Stimulated activated CD4-positive, alpha-beta T cell treated with anti-CD3 and anti-CD28 coated beads, Interleukin-4, amount 100 ng/mL, for 1 hour (primary cell): ENCODE data around the gene ACAP1.
"Not testable (repeated sequence)": the region's sequence is repeated elsewhere in the genome, so short reads cannot be mapped to it uniquely, and the experiment has no call there.

Source experiments
- DNase-seq: peaks from one replicate; pipeline ENCODE4 v3.0.0-alpha.2; 2020

Gene ACAP1

GRCh38 chr17:7356756-7357155, 20.4 kb downstream of the ACAP1 start:
- no peak for DNase-seq

GRCh38 chr17:7357381-7357780, 21.1 kb downstream of the ACAP1 start:
- DNase-seq, result no peak

- no peak for DNase-seq
These were observed 25.6 kb downstream of the ACAP1 start for GRCh38 chr17:7361906-7362305.

GRCh38 chr17:7363311-7363710, 27.0 kb downstream of the ACAP1 start:
- DNase-seq, result no peak

- DNase-seq, result not testable (repeated sequence)
These were observed 29.6 kb downstream of the ACAP1 start for GRCh38 chr17:7365963-7366362.

- no peak for DNase-seq
These were observed 30.8 kb downstream of the ACAP1 start for GRCh38 chr17:7367083-7367482.

GRCh38 chr17:7367918-7368598, 31.7 kb downstream of the ACAP1 start:
- no peak for DNase-seq

GRCh38 chr17:7368599-7368994, 32.3 kb downstream of the ACAP1 start:
- not testable (repeated sequence) for DNase-seq

GRCh38 chr17:7369825-7370224, 33.5 kb downstream of the ACAP1 start:
- DNase-seq, result no peak

- no peak for DNase-seq
These were observed 34.5 kb downstream of the ACAP1 start for GRCh38 chr17:7370853-7371252.

GRCh38 chr17:7374353-7374752, 38.0 kb downstream of the ACAP1 start:
- no peak for DNase-seq

GRCh38 chr17:7379134-7379533, 42.8 kb downstream of the ACAP1 start:
- no peak for DNase-seq

- DNase-seq, result no peak
These were observed 44.0 kb downstream of the ACAP1 start for GRCh38 chr17:7380321-7380720.

GRCh38 chr17:7380855-7381683, 44.7 kb downstream of the ACAP1 start, which contains the start of gene TNK1:
Gene TNK1 (plus strand): TSS chr17:7381089. CDS start chr17:7382927, 1,838 bp downstream.
- DNase-seq, result no peak

GRCh38 chr17:7382901-7383300, 46.6 kb downstream of the ACAP1 start:
- DNase-seq, result no peak

- DNase-seq, result no peak
These were observed 47.0 kb downstream of the ACAP1 start for GRCh38 chr17:7383371-7383741.

- DNase-seq, result peak; percentile 78
These were observed 47.6 kb downstream of the ACAP1 start for GRCh38 chr17:7383742-7384488.

GRCh38 chr17:7384489-7385081, 48.3 kb downstream of the ACAP1 start:
- no peak for DNase-seq

- DNase-seq, result no peak
These were observed 52.5 kb downstream of the ACAP1 start for GRCh38 chr17:7388856-7389255.

GRCh38 chr17:7389924-7390910, 53.9 kb downstream of the ACAP1 start:
- no peak for DNase-seq

- no peak for DNase-seq
These were observed 55.0 kb downstream of the ACAP1 start for GRCh38 chr17:7391307-7391706.
